Measurements from ENCODE around the gene CAMTA1.
A peak's percentile ranks its signal among the peaks of the same experiment; 100 is the strongest.

The CAMTA1 gene

DNA sequence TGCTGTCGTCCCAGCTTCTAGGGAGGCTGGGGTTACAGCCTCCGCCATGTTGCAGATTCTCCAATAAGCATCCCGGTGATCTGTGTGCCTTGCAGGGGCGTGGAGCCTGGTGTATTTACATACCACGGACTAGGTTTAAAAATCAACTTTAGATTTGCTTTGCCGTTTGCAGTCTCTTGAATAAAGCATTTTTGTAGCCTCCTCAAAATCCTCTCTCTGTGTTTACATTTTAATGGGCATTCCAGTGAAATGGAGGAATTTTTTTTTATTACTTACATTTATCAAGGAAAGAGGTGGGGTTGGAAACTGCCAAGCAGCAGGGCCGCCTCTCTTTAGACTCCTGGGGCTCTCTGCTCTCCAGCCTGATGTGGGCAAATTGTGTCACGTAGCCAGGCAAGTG, 548.4 kb downstream of the CAMTA1 start:
- Histone ChIP-seq H3K9ac (0 out of 2 replicates have a peak overlapping the region, but pooled peaks have one; percentile 53), H3K4me1 (peaks cover 58% of the 10 kb centered on the region), H4K20me1 (no peaks in the 10 kb centered on the region), H3K27ac (peak overlapping the region; percentile 75), H3K36me3 (no peaks in the 10 kb centered on the region), H3K9me3 (no peaks in the 10 kb centered on the region), H3K27me3 (no peaks in the 10 kb centered on the region), H3K4me2 (peak overlapping the region; percentile 79), H3K4me3 (no peak overlapping the region)
- no peak for TF ChIP-seq Cebpa-rat (IDR thresholded peaks at IDR 0.05)

GRCh38 chr1:7334475-7335035, 549.3 kb downstream of the CAMTA1 start:
- Histone ChIP-seq H3K9me3 (no peaks in the 10 kb centered on the region), H3K9ac (peak overlapping the region; percentile 53), H3K4me1 (peaks cover 58% of the 10 kb centered on the region), H3K27ac (peak overlapping the region; percentile 75), H3K36me3 (no peaks in the 10 kb centered on the region), H3K4me2 (peak overlapping the region; percentile 79), H3K4me3 (peak overlapping the region; percentile 46), H3K27me3 (no peaks in the 10 kb centered on the region), H4K20me1 (no peaks in the 10 kb centered on the region)
- TF ChIP-seq Cebpa-rat (IDR thresholded peaks at IDR 0.05), result no peak

GRCh38 chr1:7335224-7335879, 550.1 kb downstream of the CAMTA1 start:
- peak overlapping the region; percentile 79 for H3K4me2 ChIP-seq

DNA sequence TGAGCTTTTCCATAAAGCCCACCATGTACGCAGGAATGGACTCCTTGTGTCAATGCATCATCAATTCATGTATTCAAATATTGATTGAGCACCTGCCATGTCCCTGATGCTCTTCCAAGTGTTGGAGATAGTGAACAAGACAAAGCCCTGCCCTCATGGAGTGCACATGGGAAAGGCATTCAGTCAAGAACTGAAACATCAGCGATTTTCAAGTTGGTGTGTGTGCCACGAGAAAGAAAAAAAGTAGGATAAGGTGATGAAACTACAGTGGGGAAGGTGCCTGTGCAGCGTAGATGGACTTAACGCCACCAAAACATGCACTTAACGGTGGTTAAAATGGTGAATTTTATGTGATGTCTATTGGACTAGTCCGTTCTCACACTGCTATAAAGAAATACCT, 553.2 kb downstream of the CAMTA1 start:
- H3K4me1 ChIP-seq, result peaks cover 53% of the 10 kb centered on the region
- H3K9me3 ChIP-seq, result no peaks in the 10 kb centered on the region
- no peak overlapping the region for H3K4me2 ChIP-seq
- TF ChIP-seq Cebpa-rat (IDR thresholded peaks at IDR 0.05), result no peak
- H3K27ac ChIP-seq, result no peak overlapping the region
- no peaks in the 10 kb centered on the region for H3K36me3 ChIP-seq
- no peak overlapping the region for H3K4me3 ChIP-seq
- no peaks in the 10 kb centered on the region for H3K27me3 ChIP-seq
- H3K9ac ChIP-seq, result no peak overlapping the region
- H4K20me1 ChIP-seq, result no peaks in the 10 kb centered on the region

More at GRCh38 chr1:7335224-7335879, 550.1 kb downstream of the CAMTA1 start:
- Histone ChIP-seq H3K36me3 (no peaks in the 10 kb centered on the region), H3K27ac (peak overlapping the region; percentile 75), H3K4me1 (peaks cover 58% of the 10 kb centered on the region), H3K9ac (peak overlapping the region; percentile 53), H3K4me3 (peak overlapping the region; percentile 46), H3K9me3 (no peaks in the 10 kb centered on the region), H3K27me3 (no peaks in the 10 kb centered on the region), H4K20me1 (no peaks in the 10 kb centered on the region)
- TF ChIP-seq Cebpa-rat (IDR thresholded peaks at IDR 0.05), result no peak

GRCh38 chr1:7339014-7339413, 553.8 kb downstream of the CAMTA1 start:
- no peak overlapping the region for H3K27ac ChIP-seq
- H4K20me1 ChIP-seq, result no peaks in the 10 kb centered on the region
- H3K4me3 ChIP-seq, result no peak overlapping the region
- no peaks in the 10 kb centered on the region for H3K9me3 ChIP-seq
- no peak overlapping the region for H3K4me2 ChIP-seq
- no peak for TF ChIP-seq Cebpa-rat (IDR thresholded peaks at IDR 0.05)
- H3K27me3 ChIP-seq, result no peaks in the 10 kb centered on the region
- H3K9ac ChIP-seq, result no peak overlapping the region
- peaks cover 53% of the 10 kb centered on the region for H3K4me1 ChIP-seq
- no peaks in the 10 kb centered on the region for H3K36me3 ChIP-seq

GRCh38 chr1:7339953-7340352, 554.7 kb downstream of the CAMTA1 start:
- no peak for TF ChIP-seq Cebpa-rat (IDR thresholded peaks at IDR 0.05)
- Histone ChIP-seq H3K36me3 (no peaks in the 10 kb centered on the region), H3K9ac (no peak overlapping the region), H3K4me1 (peaks cover 48% of the 10 kb centered on the region), H3K27me3 (no peaks in the 10 kb centered on the region), H3K9me3 (no peaks in the 10 kb centered on the region), H4K20me1 (no peaks in the 10 kb centered on the region), H3K4me3 (no peak overlapping the region), H3K4me2 (no peak overlapping the region), H3K27ac (no peak overlapping the region)

- Histone ChIP-seq H3K9me3 (no peaks in the 10 kb centered on the region), H3K36me3 (no peaks in the 10 kb centered on the region), H3K4me3 (no peak overlapping the region), H4K20me1 (no peaks in the 10 kb centered on the region), H3K27me3 (no peaks in the 10 kb centered on the region), H3K27ac (no peak overlapping the region), H3K4me1 (peaks cover 35% of the 10 kb centered on the region), H3K4me2 (peak overlapping the region; percentile 24; the same call in 1 of the 2 replicates), H3K9ac (no peak overlapping the region)
- TF ChIP-seq Cebpa-rat (IDR thresholded peaks at IDR 0.05), result no peak
These were observed 556.1 kb downstream of the CAMTA1 start for GRCh38 chr1:7341145-7341905.

GRCh38 chr1:7343882-7344281, 558.6 kb downstream of the CAMTA1 start:
- H4K20me1 ChIP-seq, result no peaks in the 10 kb centered on the region
- H3K4me1 ChIP-seq, result peaks cover 25% of the 10 kb centered on the region
- H3K27me3 ChIP-seq, result no peaks in the 10 kb centered on the region
- no peak overlapping the region for H3K9ac ChIP-seq
- no peak overlapping the region for H3K4me2 ChIP-seq
- no peak for TF ChIP-seq Cebpa-rat (IDR thresholded peaks at IDR 0.05)
- H3K36me3 ChIP-seq, result no peaks in the 10 kb centered on the region
- H3K27ac ChIP-seq, result no peak overlapping the region
- H3K4me3 ChIP-seq, result no peak overlapping the region
- H3K9me3 ChIP-seq, result no peaks in the 10 kb centered on the region

GRCh38 chr1:7344299-7344698, 559.0 kb downstream of the CAMTA1 start:
- H3K4me3 ChIP-seq, result no peak overlapping the region
- H3K9me3 ChIP-seq, result no peaks in the 10 kb centered on the region
- H4K20me1 ChIP-seq, result no peaks in the 10 kb centered on the region
- TF ChIP-seq Cebpa-rat (IDR thresholded peaks at IDR 0.05), result no peak
- no peak overlapping the region for H3K27ac ChIP-seq
- peaks cover 25% of the 10 kb centered on the region for H3K4me1 ChIP-seq
- no peak overlapping the region for H3K4me2 ChIP-seq
- H3K27me3 ChIP-seq, result no peaks in the 10 kb centered on the region
- no peaks in the 10 kb centered on the region for H3K36me3 ChIP-seq
- no peak overlapping the region for H3K9ac ChIP-seq

GRCh38 chr1:7345516-7345915, 560.3 kb downstream of the CAMTA1 start:
- no peaks in the 10 kb centered on the region for H3K36me3 ChIP-seq
- peaks cover 25% of the 10 kb centered on the region for H3K4me1 ChIP-seq
- H3K9ac ChIP-seq, result no peak overlapping the region
- TF ChIP-seq Cebpa-rat (IDR thresholded peaks at IDR 0.05), result no peak
- no peak overlapping the region for H3K4me3 ChIP-seq
- no peaks in the 10 kb centered on the region for H3K9me3 ChIP-seq
- no peaks in the 10 kb centered on the region for H3K27me3 ChIP-seq
- no peak overlapping the region for H3K4me2 ChIP-seq
- H3K27ac ChIP-seq, result no peak overlapping the region
- no peaks in the 10 kb centered on the region for H4K20me1 ChIP-seq
